ENCODE measurements around the gene PTGDS. TPM values are rescaled to one million over a fixed set of nuclear protein-coding genes. Genes with fewer than 3 reads are reported as not detected.

The PTGDS gene
- total RNA-seq, 1 donor = not detected

DNA sequence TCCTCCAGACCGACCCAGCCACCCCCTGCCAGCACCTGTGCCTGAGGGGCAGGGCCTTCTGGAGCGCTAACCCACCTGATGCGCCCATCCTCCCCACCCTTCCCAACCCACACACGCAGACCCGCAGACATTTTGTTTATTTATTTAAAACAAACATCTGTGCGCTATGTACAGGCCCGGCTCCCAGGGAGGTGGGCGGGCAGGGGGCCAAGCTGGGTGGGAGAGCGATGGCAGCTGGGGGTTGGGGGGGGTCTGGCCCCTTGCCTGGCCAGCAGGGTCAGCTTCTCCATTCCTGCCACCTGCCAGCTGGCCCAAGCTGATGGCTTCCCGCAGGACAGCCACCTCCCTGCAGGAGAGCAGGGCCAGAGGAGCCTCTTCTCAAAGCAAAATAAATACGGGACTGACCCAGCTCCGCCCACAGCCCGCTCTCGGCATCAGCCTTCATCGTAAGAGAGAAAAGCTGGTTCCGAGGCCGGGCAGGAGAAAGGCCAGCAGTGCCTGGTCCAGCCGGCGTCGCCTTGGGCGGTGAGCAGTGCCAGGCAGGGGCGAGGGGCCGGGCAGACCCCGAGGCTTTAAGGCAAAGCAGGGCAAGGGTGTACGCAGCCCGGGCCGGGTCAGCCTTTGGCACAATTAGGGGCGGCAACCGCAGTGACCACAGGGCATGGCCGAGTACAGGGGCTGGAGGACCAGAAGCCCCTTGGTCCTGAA lies 30.0 kb downstream of the PTGDS start:
- no peak for DNase-seq (ENCODE audit: low read depth in 2 of 3, low spot score in 2 of 3)

DNA sequence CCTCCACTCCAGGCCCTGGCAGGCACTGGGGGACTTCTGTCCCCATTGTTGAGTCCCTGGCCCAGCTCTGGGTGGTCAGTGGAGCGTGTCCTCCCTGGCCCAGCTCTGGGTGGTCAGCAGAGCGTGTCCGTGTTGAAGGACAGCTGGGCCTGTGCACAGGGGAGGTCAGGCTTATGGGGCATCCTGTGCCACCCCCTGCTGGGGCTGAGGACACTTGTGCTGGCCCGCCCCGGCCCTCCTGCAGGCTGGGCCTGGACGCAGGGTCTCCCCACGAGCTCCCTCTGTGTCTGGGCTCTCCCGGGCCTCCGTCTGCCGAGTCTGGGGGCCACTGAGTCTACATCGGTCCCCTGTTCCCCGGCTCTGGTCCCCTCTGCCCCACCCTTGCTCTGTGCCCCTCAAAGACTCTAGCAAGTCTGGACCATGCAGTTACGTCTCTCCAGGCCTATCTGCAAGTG lies 30.5 kb downstream of the PTGDS start:
- no peak for DNase-seq (ENCODE audit: low read depth in 2 of 3, low spot score in 2 of 3)

DNA sequence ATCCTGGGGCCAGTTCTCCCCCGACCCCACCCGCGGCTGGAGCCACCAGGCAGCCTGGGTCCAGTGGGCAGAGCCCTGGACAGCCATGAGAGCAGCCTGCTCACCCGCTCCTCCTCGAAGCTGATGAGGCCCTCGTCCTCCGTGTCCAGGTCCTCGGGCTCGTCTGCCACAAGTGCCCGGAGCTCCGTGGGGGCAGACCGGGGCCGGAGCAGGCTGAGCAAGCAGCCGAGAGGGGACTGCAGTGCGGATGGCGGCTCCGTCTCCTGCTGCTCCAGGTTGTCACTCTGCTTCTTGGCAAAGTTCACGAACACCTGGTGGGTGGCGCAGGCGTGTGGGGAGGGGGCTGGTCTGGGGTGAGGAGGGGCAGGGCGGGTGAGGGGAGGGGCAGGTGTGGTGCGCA lies 31.0 kb downstream of the PTGDS start:
- no peak for DNase-seq (ENCODE audit: low read depth in 2 of 3, low spot score in 2 of 3)

DNA sequence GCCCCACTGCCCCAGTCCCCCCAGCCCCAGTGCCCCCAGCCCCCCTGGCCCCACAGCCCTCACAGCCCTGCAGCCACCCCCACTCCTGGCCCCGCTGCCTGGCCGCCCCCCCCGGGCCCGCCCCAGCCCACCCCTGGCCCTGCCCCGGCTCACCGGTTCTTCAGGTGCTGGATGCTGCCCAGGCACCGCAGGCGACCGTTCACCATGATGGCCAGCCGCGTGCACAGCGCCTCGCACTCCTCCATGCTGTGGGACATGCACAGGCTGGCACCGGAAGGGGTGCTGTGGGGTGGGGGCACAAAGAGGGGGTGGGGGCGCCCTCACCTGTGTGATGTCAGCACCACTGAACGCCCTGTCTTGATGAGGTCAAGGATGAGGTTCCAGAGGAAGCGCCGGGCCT lies 31.9 kb downstream of the PTGDS start:
- no peak for DNase-seq (ENCODE audit: low read depth in 2 of 3, low spot score in 2 of 3)

DNA sequence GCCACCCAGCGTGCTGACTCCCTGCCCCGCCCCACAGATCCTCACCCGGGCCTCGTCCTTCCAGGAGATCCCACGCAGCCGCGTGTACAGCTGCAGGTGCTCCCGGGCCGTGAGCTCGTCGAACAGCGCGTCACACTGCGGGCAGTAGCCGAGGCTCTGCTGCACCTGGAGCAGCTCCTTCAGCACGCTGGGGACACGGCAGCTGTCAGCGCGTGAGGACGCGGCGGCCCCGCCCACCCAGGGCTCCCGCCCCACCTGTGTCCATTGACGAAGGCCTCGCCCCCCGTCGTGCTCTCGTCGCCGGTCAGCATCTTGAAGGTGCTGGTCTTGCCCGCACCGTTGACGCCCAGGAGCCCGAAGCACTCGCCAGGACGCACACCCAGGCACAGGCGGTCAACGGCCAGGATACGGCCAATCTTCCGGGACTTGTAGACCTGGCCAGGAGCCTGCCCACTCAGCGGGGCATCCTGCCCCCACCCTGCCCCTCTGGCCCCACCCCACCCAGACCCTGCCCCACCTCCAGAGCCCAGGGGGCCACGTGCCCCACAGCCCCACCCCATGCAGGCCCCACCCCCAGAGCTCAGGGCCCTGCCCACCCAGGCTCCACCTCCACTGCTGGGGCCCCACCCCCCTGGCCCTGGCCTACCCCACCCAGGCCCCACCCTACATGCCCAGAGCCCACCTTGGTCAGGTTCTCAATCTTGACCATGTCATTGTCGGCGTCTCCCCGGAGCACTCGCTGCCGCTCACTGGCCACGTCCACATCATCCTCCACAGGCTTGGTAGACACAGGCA lies 32.8 kb downstream of the PTGDS start:
- DNase-seq (ENCODE audit: low read depth in 2 of 3, low spot score in 2 of 3) = no peak

DNA sequence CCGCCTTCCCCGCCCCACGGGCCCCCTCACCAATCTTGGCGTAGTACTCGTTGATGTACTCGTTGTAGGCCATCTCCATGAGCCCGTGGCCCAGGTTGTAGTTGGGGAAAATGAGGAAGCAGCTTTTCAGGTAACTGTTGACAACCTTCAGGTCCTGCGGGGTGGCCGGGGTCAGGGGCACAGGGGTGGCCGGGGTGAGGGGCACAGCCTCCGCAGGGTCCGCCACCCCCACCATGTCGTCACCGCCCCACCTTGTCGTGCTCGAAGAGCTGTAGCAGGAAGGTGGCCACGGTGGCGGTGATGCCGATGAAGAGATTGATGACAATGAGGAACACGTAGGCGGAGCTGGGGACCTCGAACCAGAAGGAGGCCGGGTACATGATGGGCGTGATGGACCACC lies 33.9 kb downstream of the PTGDS start:
- no peak for DNase-seq (ENCODE audit: low read depth in 2 of 3, low spot score in 2 of 3)

DNA sequence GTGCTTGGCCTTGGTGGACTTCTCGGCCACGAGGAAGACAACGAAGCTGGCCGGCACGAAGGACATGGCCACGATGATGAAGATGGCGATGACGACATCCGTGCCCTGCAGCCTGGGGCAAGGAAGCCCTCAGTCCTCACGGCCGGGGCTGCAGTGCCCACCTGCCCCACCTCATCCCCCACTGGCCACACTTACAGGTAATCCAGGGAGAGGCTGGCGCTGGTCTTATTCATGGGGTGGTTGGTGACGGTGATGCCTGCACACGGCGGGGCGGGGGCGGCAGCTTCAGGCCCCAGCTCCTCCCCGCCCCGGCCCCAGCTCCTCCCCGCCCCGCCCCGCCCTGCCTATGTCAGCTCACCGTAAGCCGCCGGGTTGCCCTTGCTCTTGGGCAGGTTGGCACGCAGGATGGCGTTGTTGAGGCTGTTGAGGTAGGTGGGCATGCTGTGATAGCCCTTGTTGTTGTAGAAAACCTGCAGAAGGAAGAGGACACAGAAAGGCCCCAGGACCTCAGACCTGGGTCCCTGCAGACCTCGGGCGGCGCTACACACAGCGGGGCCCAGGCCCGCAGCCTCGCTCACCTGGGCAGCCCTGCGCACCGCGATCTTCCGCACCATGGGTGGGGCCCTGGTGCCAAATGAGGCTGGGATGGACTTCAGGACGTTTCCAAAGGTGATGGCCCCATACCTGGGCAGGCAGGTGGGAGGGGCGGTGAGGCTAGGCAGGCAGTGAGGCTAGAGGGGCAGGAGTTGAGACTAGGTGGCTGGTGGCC lies 34.8 kb downstream of the PTGDS start:
- no peak for DNase-seq (ENCODE audit: low read depth in 2 of 3, low spot score in 2 of 3)

DNA sequence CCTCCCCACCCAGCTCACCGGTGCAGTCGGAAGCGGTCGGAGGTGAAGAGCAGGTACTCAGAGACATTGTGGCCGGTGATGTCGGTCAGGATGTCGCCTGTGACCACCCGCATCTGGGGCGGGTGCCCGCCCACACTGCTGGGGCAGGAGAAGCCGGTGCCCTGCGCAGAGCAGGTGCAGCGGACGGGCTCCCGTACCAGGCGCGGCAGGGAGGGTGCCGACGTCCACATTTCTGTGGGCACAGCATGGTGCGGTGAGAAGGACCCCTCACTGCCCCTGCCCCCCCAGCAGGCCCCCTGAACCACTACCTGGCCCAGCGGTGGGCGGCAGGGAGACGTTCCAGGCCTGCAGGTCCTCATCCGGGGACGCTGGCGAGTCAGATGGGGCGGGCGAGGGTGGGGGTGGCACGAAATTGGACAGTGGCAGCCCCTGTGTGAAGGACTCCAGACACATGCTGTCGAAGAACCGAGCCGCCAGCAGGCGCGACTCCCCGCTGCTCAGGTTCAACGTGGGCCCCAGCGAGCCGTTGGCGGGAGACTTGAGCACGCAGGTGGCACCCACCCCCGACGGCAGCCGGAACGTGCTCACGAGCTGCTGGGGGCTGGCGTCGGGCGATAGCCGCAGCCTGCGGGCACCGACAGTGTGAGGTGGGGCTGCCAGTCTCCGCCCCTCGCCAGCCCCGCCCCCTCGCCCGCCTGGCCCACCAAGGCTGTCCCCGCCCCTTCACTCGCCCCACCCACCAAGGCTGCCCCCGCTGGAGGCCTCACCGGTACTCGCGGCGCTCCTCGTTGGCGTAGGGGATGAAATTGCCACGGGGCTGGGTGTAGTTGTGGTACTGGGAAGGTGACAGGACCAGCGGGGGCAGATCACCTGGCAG lies 35.6 kb downstream of the PTGDS start:
- no peak for DNase-seq (ENCODE audit: low read depth in 2 of 3, low spot score in 2 of 3)

DNA sequence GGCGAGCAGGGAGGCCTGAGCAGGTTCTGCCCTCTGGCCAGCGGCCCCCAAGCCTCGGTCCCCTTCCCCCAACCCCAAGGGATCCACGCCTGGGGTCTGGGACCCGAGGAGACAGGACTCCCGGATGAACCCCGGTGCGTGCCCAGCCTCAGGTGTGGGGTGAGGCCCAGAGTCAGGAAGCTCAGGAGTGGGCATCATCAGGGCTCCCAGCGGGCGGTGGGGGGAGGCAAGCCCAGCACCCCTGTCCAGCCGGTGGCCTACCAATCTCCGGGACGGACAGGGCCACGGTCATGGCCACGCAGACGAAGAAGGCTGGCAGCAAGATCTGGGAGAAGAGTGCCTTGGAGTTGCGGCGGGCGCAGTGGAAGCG lies 36.3 kb downstream of the PTGDS start:
- no peak for DNase-seq (ENCODE audit: low read depth in 2 of 3, low spot score in 2 of 3)

DNA sequence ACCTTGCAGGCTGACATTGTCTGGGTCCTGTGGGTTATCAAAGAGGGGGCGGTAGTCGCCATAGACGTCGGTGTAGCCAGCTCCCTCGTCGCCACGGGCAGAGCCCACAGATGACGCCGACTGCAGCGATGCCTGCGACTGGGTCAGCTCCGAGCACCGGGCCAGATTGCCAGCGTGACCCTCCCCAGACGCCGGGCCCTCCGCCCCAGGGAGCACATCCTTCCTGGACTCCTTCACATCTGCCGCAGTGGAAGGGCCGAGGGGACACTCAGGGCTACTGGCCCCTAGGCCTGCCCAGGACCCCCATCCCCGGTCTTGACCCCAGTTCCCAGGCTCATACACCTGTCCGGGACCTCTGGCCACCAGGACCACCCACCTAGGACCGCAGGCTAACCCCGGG lies 36.9 kb downstream of the PTGDS start:
- DNase-seq (ENCODE audit: low read depth in 2 of 3, low spot score in 2 of 3) = no peak

DNA sequence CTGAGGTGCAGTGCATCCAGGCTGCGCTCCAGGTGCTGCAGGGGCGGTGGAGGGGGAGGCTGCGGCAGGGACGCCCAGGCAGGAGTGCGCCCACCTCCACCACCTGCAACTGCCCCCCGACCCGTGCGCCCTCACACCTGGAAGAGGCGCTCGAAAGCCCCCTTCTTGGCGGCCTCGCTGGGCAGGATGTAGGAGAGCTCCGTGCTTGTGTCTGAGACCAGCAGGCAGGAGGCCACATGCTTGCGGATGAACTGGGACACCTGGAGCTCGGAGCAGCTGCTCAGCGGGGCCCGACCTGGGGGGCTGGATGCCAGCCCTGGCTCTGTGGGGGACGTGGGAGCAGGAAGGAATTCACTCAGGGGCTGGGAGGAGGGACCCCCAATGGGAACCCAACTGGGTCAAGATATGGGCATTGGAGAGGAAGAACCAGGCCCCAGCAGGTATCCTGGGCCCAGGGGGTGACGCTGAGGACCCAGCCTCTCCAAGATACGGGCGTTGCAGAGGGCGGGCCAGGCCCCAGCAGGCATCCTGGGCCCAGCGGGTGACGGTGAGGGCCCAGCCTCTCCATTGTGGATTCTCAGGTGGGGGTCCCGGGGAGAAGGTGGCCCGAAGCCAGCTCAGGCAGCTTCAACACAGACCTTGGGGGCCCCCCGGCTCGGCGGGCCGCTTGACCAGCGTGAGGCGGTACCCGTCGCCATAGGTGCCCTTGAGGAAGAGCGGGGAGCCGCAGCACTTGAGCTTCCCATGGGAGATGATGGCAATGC lies 37.7 kb downstream of the PTGDS start:
- DNase-seq (ENCODE audit: low read depth in 2 of 3, low spot score in 2 of 3) = no peak

DNA sequence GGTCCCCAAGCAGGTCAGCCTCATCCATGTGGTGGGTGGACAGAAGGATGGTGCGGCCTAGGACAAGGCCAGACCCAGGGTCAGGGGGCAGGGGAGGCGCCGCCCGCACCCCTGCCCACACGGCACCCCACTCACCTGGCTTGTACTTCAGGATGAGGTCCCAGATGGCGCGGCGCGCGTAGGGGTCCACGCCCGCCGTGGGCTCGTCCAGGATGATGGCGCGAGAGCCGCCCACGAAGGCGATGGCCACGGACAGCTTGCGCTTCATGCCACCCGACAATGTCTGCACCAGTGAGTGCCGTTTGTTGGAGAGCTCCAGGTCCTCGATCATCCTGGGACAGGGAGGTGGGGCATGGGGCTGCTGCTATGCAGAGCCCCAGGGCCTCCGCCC lies 38.2 kb downstream of the PTGDS start:
- no peak for DNase-seq (ENCODE audit: low read depth in 2 of 3, low spot score in 2 of 3)

DNA sequence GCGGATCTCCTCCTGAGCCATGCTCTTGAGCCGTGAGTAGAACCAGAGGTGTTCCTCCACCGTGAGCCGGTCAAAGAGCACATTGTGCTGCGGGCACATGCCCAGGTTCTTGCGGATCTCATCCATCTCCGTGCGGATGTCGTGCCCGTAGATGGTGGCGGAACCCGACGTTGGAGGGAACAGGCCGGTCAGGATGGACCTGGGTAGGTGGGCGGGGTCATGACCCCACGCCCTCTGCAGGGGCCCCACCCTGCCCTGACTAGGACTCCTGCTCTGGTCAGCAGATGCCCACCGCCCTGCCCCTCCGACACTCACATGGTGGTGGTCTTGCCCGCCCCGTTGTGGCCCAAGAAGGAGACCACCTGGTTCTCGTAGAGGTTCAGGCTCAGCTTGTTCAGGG lies 38.7 kb downstream of the PTGDS start:
- no peak for DNase-seq (ENCODE audit: low read depth in 2 of 3, low spot score in 2 of 3)

DNA sequence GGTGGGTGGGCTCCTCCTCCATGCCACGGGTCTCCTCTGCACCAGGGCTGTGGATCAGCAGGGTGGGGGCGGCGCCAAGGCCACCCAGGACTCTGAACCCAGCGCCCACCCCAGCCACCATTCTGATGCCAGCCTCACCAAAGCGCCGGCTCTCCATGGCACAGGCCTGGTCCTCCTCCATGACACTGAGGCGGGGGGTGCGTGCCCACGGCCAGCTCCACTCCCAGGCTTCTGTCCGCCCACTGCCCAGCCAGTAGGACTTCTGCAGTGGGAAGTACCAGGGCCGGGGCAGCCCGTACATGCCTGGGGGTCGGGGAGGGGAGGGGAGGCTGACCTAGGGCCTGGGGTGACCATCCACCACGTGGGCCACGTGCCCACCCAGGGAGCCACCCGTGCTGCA lies 39.1 kb downstream of the PTGDS start:
- DNase-seq (ENCODE audit: low read depth in 2 of 3, low spot score in 2 of 3) = no peak

DNA sequence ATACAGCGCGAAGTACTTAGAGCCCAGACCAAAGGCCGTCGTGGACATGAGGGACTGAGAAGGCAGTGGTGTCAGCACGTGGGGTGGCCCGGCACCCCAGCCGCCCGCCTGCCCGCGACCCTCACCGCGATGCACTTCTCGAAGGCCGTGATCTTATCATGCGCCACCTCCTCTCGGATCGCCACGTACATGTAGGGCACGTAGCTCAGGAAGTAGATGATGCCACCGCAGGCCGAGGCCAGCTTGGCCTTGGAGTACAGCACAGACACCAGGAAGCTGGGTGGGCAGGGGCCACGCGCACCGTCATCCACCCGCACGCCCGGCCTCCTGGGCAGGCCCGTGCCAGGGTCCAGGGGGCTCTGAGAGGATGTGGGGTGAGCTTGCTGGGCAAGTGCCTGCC lies 39.8 kb downstream of the PTGDS start:
- DNase-seq (ENCODE audit: low read depth in 2 of 3, low spot score in 2 of 3) = no peak

DNA sequence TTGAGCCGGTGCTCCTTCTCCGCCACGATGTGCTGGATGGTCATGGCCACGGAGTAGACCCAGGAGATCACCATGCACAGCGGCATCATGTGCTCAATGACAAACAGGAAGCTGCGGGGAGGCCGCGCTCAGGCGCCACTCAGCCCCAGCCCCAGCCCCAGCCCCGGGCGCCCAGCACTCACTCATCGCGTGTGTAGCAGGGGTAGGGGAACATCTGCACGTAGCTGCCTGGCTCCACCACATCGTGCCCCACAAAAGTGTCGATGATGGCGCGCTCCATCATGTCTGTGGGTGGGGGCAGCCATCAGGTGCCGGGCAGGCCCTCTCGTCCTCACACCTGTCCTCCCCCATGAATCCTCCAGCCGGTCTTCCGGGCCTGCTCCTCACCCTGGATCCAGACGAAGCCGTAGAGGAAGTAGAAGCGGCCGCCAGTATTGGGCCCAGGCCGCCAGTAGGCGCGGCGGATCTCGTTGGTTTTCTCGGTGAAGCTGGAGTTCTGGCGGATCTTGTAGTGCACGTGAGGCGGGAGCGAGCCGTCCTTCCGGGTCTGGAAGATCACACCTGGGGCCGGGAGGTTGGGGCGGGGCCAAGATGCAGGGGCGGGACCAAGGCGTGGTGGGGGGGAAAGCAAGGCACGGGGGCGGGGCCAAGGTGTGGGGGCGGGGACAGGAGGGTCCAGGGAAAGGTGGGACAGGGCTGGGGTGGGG lies 40.6 kb downstream of the PTGDS start:
- DNase-seq (ENCODE audit: low read depth in 2 of 3, low spot score in 2 of 3) = no peak

DNA sequence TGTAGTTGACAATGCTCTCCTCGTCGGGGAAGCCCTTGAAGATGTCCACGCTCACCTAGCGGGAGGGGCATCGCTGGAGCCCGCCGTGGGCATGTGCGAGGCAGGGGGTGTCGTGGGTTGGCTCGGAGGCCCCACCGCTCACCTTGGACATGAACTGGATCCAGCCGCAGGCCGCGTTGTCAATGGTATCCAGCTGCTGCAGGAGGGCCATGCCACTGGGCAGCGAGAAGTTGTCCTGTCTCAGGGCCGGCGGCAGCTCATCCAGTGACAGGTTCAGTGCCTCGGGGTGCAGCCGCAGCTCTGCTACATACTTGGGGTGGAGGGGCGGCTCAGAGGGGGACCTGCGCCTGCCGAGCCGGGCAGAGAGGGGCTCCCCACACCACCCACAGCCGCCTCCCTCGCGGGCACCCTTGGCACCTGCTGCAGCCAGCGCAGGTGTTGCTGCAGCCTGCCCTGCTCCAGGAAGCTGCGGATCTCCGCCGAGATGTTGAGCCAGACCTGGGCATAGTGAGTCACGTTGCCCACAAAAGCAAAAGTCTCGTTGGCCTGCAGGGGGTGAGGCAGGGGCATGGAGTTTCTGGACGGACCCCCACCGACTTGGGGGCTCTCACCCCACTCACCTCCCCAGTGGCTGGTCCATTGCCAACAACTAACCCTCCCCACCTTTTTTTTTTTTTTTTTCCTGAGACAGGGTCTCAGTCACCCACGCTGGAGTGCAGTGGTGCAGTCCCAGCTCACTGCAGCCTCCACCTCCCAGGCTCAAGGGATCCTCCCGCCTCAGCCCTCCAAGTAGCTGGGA lies 41.7 kb downstream of the PTGDS start:
- DNase-seq (ENCODE audit: low read depth in 2 of 3, low spot score in 2 of 3) = no peak

DNA sequence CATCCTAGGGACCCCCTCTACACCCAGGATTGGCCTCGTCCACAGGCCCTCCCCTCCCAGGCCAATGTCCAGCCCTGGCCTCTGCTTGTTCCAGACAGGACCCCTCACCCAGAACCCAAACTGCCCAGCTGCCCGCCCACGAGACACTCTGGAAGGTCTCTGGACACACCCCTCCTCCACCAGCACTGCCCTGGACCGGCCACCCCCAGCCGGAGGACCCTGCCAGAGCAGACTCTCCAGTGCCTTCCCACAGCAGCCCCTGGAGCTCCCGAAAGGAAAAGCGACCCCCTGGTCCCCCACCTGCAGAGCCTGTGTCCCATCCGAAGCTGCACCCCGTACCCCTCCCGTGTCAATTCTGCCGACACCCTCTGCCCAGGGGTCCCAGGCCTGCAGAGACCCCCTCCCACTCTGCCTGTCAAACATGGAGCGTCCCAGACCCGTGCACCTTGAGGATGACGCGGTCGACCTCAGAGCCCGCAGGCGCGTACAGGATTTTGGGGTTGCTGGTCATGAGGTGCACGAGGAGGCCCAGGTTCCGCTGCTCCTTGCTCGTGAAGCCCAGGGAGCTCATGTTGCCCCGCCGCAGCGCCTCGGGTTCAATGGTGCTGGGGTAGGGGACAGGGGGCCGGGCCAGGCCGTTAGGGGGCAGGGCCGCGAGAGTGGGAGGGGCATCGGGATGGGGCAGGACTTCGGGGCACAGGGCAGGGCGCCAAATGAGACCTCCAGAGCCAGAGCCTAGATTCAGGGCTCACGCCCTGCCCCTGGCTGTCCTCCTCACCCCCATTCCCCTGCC lies 42.8 kb downstream of the PTGDS start:
- no peak for DNase-seq (ENCODE audit: low read depth in 2 of 3, low spot score in 2 of 3)
